ENCODE measurements around the gene SH3RF3.

SH3RF3 gene

DNA sequence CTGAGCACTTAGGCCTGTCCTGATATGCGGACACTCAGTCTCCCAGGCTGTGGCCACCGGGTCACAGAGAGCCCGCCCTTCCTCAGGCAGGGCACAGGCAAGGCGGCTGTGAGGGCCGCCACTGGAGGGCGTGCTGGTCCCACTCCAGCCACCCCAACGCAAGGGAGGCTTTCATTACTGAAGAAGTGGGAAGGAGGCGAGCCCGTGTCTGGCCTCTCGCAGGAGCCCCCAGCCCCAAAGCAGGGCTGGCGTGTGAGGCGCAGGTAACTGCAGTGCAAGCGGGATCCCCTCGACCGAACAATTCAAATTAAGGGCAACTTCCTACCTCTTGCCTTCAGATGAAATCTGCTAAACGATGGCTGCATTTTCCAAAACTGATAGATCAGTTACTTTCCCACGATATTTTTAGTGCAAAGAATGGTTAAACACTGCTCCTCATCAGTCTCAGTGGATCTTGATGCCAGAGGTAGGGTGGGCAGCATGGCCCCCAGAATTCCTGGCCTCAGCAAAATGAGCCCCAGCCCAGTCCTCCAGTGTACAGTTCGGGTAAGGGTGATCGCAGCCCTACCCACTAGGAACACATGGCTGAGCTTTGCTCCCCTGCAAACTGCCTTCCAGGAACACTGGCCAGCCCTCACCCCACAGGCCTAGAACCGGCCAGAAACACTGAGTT is 387.6 kb downstream of the SH3RF3 start:
- 0 out of 2 replicates have a peak, but pooled peaks have one; percentile 1 for TF ChIP-seq MAX (IDR thresholded peaks at IDR 0.05; ENCODE audit: low read depth, low read length)
- 0 out of 2 replicates have a peak, but pooled peaks have one; percentile 25 for TF ChIP-seq MYC (IDR thresholded peaks at IDR 0.05; ENCODE audit: low read depth, low read length)
- no peak for TF ChIP-seq POLR2A (IDR thresholded peaks at IDR 0.05; ENCODE audit: extremely low read depth, insufficient read length)
- TF ChIP-seq, protein P1, sequence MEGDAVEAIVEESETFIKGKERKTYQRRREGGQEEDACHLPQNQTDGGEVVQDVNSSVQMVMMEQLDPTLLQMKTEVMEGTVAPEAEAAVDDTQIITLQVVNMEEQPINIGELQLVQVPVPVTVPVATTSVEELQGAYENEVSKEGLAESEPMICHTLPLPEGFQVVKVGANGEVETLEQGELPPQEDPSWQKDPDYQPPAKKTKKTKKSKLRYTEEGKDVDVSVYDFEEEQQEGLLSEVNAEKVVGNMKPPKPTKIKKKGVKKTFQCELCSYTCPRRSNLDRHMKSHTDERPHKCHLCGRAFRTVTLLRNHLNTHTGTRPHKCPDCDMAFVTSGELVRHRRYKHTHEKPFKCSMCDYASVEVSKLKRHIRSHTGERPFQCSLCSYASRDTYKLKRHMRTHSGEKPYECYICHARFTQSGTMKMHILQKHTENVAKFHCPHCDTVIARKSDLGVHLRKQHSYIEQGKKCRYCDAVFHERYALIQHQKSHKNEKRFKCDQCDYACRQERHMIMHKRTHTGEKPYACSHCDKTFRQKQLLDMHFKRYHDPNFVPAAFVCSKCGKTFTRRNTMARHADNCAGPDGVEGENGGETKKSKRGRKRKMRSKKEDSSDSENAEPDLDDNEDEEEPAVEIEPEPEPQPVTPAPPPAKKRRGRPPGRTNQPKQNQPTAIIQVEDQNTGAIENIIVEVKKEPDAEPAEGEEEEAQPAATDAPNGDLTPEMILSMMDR (IDR thresholded peaks at IDR 0.05; ENCODE audit: low read depth, low read length) = peak; percentile 94
- DNase-seq (ENCODE audit: low read depth) = peak; percentile 72

DNA sequence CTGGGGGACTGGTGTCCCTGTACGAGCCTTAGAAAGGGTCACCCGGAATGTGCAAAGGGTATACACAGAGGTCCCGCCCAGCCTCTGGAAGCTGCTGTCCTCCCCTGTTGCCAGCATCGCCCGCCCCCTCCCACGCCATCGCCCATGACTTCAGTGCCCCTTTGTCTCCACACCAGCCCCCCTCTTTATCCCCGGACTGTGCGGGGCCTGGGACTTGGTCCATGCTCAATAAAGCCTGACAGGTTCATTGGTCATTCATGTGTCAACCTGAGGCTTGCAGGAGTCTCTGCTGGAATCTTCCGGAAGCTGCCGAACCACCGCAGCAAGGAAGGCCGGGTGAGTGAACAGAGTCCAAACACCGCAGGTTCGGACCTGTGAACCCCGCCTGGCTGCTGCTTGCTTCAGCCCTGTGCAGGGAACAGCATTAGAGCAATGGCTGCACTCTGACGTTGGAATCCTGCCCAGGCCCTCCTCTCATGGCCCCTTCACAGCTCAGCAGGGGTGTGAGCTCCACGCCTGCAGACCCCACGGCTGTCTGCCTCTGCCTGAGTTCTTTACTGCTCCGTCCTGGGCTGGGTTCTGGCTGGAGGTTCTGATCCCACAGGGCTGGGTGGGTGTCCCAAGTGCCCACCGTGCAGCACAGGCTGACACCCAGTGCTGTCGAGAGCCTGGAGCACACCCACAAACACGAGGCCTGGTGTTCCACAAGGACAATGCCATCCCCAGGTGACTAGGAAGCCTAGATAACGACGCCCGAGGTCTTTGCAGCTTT is 388.3 kb downstream of the SH3RF3 start:
- DNase-seq (ENCODE audit: low read depth) = no peak
- no peak overlapping the region for H3K4me3 ChIP-seq (ENCODE audit: low read depth, low read length)
- TF ChIP-seq, protein P1 (IDR thresholded peaks at IDR 0.05; ENCODE audit: low read depth, low read length) = no peak
- TF ChIP-seq MYC (IDR thresholded peaks at IDR 0.05; ENCODE audit: low read depth, low read length) = no peak
- no peak for TF ChIP-seq POLR2A (IDR thresholded peaks at IDR 0.05; ENCODE audit: extremely low read depth, insufficient read length)
- no peak for TF ChIP-seq MAX (IDR thresholded peaks at IDR 0.05; ENCODE audit: low read depth, low read length)

More for the DNA sequence above, 387.6 kb downstream of the SH3RF3 start:
- H3K4me3 ChIP-seq (ENCODE audit: low read depth, low read length) = no peak overlapping the region

DNA sequence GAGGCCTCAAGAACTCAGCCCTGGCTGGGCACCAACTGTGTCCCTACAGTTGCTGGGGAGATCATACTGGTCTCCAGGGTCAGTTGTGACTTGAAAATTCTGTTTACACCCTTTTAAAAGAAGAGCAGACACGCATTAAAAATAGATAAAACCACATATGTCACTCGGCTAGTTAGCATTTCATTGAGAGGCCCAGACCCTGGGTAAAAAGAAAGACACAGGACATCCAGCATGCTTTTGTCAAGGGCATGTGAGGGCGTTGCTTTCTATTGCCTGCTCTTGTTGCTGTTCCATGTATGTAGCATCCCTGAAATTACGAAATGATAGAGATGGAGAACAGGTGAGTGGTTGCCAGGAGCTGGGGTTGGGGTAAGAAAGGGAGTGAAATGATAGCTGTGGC is 390.5 kb downstream of the SH3RF3 start:
- DNase-seq (ENCODE audit: low read depth) = no peak
- TF ChIP-seq MAX (IDR thresholded peaks at IDR 0.05; ENCODE audit: low read depth, low read length) = no peak
- TF ChIP-seq, protein P1 (IDR thresholded peaks at IDR 0.05; ENCODE audit: low read depth, low read length) = no peak
- no peak for TF ChIP-seq MYC (IDR thresholded peaks at IDR 0.05; ENCODE audit: low read depth, low read length)
- TF ChIP-seq POLR2A (IDR thresholded peaks at IDR 0.05; ENCODE audit: extremely low read depth, insufficient read length) = no peak
- H3K4me3 ChIP-seq (ENCODE audit: low read depth, low read length) = no peak overlapping the region

DNA sequence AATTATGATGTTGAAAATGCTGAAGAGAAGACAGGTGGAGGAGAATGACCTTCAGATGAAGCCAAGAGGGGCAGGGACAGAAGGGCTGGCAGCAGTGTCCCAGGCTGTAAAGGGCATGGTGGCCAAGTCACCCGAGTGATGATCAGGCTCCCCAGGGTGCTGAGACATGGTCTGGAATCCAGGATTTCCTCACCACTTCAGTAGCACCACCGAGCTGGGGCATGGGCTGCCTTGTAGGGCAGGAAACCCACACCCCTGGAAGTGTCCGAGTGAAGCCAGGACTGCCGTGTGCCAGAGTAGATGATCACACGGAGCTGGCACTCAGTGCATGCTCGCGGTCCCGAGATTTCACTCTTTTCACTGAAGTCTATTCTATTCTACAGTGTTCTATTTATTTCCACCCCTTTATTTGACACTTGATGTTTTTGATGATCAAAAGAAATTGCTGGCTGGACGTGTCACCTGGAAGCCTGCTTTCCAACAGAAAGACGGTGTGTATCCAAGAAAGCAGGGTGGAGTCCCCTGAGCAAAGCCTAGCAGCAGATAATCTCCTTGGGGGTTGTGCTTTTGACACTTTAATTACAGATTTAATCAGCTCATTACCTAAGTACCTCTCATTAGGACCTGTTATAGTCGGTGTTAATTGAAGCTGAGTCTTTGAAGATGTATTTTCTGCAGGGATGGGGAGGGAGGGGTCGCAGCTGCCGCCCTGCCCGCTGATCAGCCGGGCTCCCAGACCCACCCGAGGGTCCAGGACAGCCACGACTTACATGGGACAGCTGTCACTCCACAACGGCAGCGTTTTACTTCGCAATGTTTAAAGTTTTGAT is 392.4 kb downstream of the SH3RF3 start:
- no peak overlapping the region for H3K4me3 ChIP-seq (ENCODE audit: low read depth, low read length)
- no peak for DNase-seq (ENCODE audit: low read depth)
- TF ChIP-seq MAX (IDR thresholded peaks at IDR 0.05; ENCODE audit: low read depth, low read length) (no peak), POLR2A (IDR thresholded peaks at IDR 0.05; ENCODE audit: extremely low read depth, insufficient read length) (no peak), MYC (IDR thresholded peaks at IDR 0.05; ENCODE audit: low read depth, low read length) (no peak)
- TF ChIP-seq, protein P1 (IDR thresholded peaks at IDR 0.05; ENCODE audit: low read depth, low read length) = no peak

GRCh38 chr2:109522063-109522374 is 393.0 kb downstream of the SH3RF3 start:
- TF ChIP-seq MYC (IDR thresholded peaks at IDR 0.05; ENCODE audit: low read depth, low read length) (no peak), POLR2A (IDR thresholded peaks at IDR 0.05; ENCODE audit: extremely low read depth, insufficient read length) (no peak), MAX (IDR thresholded peaks at IDR 0.05; ENCODE audit: low read depth, low read length) (no peak)
- TF ChIP-seq, protein P1 (IDR thresholded peaks at IDR 0.05; ENCODE audit: low read depth, low read length) = no peak
- H3K4me3 ChIP-seq (ENCODE audit: low read depth, low read length) = no peak overlapping the region
- no peak for DNase-seq (ENCODE audit: low read depth)

Measured in NB4 (cell line).